ENCODE data around the gene RAD51B.

GRCh38 chr14:68737086-68737485, 917.5 kb downstream of the RAD51B start:
- TF ChIP-seq CTCF (conservative IDR thresholded peaks at IDR 0.05 in 1 of 2, IDR thresholded peaks at IDR 0.05 in 1 of 2; ENCODE audit: low read depth in 1 of 2, low read length in 2 of 2), result no peak
- no peak for TF ChIP-seq EZH2 (IDR thresholded peaks at IDR 0.05; ENCODE audit: low read length, missing control alignments)
